IPS DF 19.7 (cell line): ENCODE results near the gene MPPED1.

Experiments used
- DNase-seq: peaks from one replicate; pipeline ENCODE4 v3.0.0-alpha.2; 2013; ENCODE audit warnings: low read depth, low spot score

MPPED1 gene

DNA sequence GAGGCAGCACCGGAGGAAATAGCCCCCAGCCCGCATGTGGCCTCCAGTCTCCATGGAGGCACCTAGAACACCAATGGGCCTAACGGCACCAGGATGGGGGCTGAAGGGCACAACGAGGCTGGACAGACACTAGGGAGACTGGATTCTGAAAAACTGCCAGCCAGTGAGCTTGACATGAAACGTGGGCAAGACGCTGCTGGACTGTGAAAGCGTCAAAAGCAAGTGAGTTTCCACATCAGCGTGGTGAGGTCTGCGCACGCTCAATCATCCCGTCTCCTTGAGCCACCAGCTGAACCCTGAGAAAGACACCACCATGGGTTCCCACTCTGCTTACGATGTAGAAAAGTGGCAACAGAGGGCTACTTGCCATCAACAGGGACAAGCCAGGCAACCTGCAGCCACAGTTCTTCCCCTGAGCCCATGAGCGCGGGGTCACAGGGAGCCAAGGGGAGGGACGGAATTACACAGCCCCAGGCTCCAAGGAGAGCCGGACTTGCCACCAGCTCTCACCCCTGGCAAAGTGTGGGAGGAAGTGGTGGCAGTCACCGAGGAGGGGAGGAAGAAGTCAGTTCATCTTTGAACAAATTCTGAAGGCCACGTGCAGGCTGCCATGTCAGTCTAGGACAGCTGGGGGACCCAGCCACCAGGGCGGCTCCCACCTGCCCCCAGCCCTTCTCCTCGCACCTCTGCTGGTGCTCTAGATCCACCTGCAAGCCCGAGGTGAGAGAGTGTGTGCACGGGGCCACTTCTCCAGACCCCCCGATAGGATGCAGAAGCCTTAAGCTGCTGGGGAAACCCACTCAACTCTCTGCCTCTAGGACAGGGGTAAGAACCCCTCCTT lies 131.1 kb downstream of the MPPED1 start:
- DNase-seq: no peak

DNA sequence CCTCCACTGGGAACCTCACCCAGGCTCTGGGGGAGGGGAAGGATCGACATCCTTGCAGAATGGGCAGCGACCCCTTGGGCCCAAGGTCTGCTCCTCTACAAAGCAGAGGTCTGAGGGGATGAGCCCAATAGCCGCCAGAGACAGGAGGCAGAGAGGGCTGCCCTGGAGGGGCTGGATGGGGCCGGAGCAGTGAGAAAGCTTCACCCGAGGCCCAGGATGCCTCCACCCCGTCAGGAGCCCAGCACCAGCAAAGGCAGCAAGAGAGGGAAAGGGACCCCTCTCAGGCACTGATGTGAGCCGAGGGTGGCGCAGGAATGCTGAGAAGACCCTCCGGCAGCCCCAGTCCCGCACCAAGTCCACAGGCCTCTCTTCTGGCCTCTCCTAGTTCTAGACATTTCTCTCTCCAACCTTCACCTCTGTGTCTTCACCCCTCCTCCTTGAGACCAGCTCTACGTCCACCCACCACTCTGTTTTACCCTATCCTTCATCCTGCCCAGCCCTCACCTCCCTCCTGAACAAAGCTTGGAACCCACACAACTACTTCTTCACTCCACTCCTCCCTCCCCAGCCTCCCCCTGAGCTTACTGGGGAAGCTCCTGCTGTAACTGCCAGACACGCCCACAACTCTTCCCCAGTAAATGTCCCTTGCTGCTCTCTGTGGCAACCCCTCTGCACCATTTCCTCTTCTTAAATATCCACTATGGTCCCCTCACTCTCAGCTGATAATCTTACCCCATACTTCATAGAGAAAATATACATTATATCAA lies 131.9 kb downstream of the MPPED1 start:
- DNase-seq: no peak

DNA sequence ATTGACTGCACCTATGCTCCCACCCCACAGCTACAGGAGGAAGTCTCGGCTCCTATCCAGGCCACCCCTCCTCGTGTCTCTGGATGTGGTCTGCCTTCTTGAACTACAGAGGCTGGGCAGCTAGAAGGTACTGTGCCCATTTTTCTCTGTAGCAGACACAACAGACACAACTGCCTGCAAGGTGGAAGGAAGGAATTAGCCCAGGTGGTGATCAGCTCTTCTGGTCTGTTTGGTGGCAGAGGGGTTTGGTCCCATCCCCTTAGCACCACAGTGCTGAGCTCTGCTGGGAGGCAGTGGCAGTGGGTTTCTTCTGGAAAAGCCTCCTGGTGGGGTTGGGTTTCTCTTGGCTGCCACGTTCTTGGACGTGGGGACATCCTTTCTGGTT lies 132.5 kb downstream of the MPPED1 start:
- DNase-seq: no peak

DNA sequence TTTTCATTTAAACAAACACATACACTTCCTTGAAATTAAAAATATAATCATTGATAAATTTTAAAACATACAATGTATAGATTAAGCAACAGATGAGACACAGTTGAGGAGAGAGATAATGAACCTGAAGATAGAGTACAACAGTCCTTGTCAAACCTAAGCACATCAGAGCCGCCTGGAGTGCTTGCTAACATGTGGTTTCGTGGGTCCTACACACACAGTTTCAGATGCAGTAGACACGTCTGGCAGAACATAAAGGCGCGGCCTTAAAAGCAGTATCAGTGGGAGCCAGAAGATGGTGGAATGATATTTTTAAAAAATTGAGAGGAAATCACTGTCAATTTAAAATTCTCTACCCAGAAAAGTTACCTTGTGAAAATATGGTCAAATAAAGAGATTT lies 134.4 kb downstream of the MPPED1 start:
- DNase-seq: no peak

DNA sequence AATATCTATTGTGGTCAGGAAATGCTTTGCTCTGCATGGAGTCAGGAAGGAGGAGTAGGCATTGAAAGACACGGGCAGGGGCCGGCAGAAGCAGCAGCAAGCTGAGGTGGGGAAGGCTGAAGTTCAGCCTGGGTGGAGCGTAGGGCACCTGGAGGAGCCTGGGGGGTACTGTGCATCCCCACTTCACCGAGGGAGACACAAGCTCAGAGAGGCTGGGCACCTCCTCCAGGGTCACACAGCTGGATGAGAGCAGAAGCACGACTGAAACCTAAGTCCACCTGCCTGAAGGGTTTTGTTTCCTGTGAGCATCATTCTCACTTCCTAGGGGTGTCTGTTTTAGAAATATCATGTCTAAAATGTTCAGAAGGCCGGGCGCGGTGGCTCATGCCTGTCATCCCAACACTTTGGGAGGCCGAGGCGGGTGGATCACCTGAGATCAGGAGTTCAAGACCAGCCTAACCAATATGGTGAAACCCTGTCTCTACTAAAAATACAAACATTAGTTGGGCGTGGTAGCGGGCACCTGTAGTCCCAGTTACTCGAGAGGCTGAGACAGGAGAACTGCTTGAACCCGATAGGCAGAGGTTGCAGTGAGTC lies 138.3 kb downstream of the MPPED1 start:
- no peak for DNase-seq

DNA sequence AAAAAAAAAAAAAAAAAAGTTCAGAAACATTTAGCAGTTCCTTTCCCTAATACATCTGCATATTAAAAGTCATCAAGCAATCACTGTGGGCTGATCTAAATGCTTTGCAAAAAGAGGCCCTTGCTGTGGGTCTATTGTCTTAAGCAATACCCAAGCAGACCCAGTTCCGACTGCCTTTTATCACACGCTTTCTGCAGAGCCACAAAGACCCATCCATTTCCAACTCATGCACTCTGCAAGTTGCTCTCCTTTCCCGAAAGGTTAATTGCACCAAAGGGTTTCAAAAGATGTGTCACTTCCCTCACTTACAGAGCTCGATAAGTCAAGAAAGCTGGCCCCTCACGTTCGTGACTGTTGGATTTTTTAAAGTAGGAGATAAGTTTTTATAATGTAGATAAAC lies 138.9 kb downstream of the MPPED1 start:
- DNase-seq: no peak

DNA sequence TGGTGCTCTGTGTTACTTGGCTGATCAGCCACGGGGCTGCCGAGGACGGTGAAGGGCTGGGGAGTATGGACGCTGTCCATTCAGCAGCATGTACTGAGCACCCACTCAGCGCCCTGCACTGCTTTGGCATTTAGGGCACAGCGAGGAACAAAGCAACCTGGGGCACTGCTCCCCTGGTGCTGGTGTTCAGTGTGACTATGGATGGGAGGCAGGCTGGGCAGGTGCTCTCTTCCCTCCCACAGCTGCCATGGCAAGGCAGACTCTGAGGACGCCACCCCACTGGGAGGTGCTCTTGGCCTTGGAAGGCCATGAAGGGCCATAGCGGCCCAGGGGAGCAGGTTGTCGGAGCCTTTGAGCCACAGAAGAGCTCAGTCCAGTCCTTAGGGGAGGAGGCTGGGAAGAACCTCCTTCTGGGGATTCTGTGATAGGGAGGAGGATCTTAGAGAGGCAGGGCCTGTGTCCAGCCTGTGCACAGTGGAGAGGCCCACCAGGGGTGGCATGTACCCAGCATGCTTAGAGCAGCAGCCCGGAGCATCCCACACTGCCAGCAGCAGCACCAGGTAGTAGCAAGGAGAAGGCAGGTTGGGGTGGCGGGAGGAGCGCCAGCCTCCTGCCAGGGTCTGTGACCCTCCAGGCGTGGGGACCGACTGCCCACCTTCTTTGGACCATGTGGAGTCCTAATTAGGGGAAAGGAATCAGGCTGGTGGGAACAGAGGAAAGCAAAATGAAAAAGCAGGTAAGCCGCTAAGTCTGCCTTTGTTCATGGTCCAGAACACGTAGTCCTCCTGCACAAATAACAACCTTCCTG lies 141.8 kb downstream of the MPPED1 start:
- DNase-seq: no peak

DNA sequence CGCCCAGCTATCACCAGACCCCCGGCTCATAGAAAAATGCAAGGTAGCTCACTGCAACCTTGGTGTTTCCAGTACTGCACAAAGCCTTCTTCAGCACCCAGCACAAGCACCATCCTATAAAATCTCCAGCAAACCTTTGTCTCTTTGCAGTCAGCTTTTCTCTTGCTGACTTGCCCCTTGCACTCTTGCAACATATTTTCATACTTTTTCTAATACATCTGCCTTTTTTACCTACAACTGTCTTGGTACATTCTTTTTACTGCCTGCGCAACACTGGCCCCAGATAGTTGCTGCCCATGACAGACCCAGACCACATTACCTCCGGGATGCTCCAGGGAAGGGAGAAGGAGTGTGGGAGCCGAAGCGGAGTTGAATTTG lies 142.4 kb downstream of the MPPED1 start:
- DNase-seq: no peak

DNA sequence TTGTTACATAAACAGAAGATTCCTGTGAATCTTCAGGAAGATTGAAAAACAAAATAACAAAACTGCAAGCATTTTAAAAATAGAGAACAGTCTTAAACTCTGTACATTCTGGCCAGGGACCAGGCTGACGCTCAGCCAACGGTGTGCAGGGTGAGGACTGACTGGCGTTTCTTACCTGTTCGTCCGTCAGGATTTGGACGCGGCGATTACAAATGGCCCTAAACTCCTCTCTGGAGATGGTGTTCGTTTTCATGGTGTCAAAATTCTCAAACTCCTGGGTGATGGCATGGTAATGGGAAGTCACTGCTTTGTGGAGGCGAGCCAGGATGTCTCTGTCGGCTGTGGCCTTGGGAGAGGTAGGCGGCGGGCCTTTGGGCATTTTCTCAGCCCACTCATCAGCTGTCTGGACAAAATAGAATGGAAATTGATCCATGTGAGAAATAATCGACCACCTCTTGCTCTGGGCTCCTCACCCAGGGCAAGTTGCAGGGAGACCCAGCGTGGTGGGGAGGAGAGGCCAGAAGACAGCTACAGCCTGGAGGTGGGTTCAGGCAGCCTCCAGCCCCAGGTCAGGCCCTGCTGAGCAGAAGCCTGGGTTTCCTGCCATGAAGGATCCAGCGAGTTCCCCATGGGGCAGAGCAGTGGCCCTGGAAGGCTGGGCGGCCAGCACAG lies 143.0 kb downstream of the MPPED1 start:
- no peak for DNase-seq

DNA sequence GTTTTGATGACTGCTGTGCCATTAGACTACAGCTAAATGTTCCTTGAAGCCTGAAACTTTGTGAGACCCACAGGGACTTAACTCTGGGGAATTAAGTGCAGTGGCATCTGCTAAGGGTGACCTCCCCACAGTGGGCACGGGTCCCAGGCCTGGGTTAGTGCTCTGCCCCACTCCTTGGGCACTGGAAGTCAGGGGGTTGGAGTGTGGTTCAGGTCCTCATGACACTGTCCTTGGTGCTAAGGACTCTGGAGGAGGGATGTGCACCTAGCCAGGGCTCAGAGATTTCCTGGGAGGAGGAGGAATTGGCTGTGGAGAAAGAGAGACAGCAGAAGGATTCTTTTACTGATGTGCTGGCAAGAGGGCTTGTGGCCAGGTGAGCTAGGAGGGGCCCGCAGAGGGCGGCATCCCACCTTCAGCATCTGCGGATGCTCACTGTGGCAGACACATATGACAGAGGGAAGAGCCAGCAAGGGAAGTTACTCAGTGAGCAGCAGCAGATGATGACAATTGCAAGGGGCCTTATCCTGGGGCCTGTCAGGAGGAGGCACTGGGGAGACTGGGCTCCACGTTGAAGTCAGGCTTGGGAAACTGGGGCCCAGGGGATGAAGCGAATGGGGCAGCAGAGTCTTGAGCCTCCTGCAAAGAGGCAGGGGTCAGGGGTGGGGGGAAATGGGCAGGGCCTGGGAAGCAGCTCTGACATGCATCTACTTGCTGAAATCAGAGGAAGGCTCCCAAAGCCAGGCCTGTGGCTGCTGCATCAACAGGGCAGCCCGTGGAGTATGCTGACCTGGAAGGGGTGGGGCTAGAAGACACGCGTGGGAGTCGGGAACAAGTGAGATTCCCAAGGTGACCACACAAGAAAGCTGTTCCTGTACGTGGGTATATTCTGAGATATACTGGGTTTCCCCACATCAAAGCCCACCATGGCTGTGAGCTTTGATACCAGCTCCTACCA lies 144.0 kb downstream of the MPPED1 start:
- DNase-seq: no peak
